CD4-positive, alpha-beta T cell treated with Interleukin-15 for 4 hours (primary cell): Measurements from ENCODE around the gene MYBPC1.
A peak's percentile ranks its signal among the peaks of the same experiment; 100 is the strongest.

Source experiments
- DNase-seq: peaks from one replicate; pipeline ENCODE4 v3.0.0-alpha.2; 2020; ENCODE audit warnings: low spot score

The MYBPC1 gene

GRCh38 chr12:101695706-101696105 lies 100.9 kb downstream of the MYBPC1 start:
- no peak for DNase-seq

- DNase-seq: no peak
Measured at GRCh38 chr12:101696251-101697196, 101.8 kb downstream of the MYBPC1 start.

GRCh38 chr12:101697197-101697929 lies 102.6 kb downstream of the MYBPC1 start, which contains the start of gene CHPT1:
TSS of gene CHPT1 (plus strand) at chr12:101697640. CDS start at chr12:101697862, 222 bp downstream.
- peak; percentile 53 for DNase-seq

GRCh38 chr12:101697930-101698799 lies 103.4 kb downstream of the MYBPC1 start:
- peak; percentile 4 for DNase-seq

- DNase-seq: no peak
Measured at GRCh38 chr12:101698800-101699347, 104.1 kb downstream of the MYBPC1 start.

GRCh38 chr12:101700299-101700820 lies 105.6 kb downstream of the MYBPC1 start:
- no peak for DNase-seq

- no peak for DNase-seq
Measured at GRCh38 chr12:101703487-101703886, 108.7 kb downstream of the MYBPC1 start.

GRCh38 chr12:101706403-101706802 lies 111.6 kb downstream of the MYBPC1 start:
- DNase-seq: no peak

- no peak for DNase-seq
Measured at GRCh38 chr12:101707131-101707782, 112.5 kb downstream of the MYBPC1 start.

- DNase-seq: no peak
Measured at GRCh38 chr12:101710288-101710687, 115.5 kb downstream of the MYBPC1 start.

GRCh38 chr12:101713059-101713682 lies 118.4 kb downstream of the MYBPC1 start:
- no peak for DNase-seq

- no peak for DNase-seq
Measured at GRCh38 chr12:101713930-101714329, 119.2 kb downstream of the MYBPC1 start.

- DNase-seq: no peak
Measured at GRCh38 chr12:101714877-101715444, 120.2 kb downstream of the MYBPC1 start.

- no peak for DNase-seq
Measured at GRCh38 chr12:101719566-101719965, 124.8 kb downstream of the MYBPC1 start.

GRCh38 chr12:101720118-101720517 lies 125.3 kb downstream of the MYBPC1 start:
- no peak for DNase-seq

GRCh38 chr12:101722392-101722791 lies 127.6 kb downstream of the MYBPC1 start:
- DNase-seq: no peak

- no peak for DNase-seq
Measured at GRCh38 chr12:101727098-101727497, 132.3 kb downstream of the MYBPC1 start.

- no peak for DNase-seq
Measured at GRCh38 chr12:101729842-101730241, 135.1 kb downstream of the MYBPC1 start.

GRCh38 chr12:101732318-101732717 lies 137.5 kb downstream of the MYBPC1 start:
- DNase-seq: no peak

- no peak for DNase-seq
Measured at GRCh38 chr12:101733166-101733565, 138.4 kb downstream of the MYBPC1 start.
